Breast epithelium (tissue), 3 donors: ENCODE measurements around the gene SNX21.

Experiments used
- CTCF ChIP-seq, 3 donors: fragments of 450-650 bp; IDR thresholded peaks; one replicate each; pipeline ENCODE4 v1.5.1; 2016 to 2017; ENCODE audit warnings: antibody characterized with exemption in 3 of 3, mild to moderate bottlenecking in 3 of 3, moderate library complexity in 3 of 3
- POLR2A ChIP-seq: fragments of 450-650 bp; IDR thresholded peaks from one replicate; pipeline ENCODE4 v1.6.1; 2016; ENCODE audit warnings: antibody characterized with exemption, mild to moderate bottlenecking, moderate library complexity
- POLR2AphosphoS5 ChIP-seq, 3 donors: sonication (generic); formaldehyde crosslinking; IDR thresholded peaks; one replicate each; pipeline ENCODE4 v1.6.1; 2017; ENCODE audit warnings: antibody characterized with exemption in 3 of 3

- no peak for TF ChIP-seq CTCF (IDR thresholded peaks at IDR 0.05)
- TF ChIP-seq POLR2A: no peak
- no peak for TF ChIP-seq POLR2AphosphoS5 (IDR thresholded peaks at IDR 0.05)
Observed at GRCh38 chr20:45888681-45889080, 55.1 kb downstream of the SNX21 start.
